ENCODE measurements around the gene APC2. TPM values are rescaled to one million over a fixed set of nuclear protein-coding genes. Genes with fewer than 3 reads are reported as not detected.

Gene APC2
- total and polyA plus RNA-seq, 2 donors: 0.66 to 1.2 TPM

DNA sequence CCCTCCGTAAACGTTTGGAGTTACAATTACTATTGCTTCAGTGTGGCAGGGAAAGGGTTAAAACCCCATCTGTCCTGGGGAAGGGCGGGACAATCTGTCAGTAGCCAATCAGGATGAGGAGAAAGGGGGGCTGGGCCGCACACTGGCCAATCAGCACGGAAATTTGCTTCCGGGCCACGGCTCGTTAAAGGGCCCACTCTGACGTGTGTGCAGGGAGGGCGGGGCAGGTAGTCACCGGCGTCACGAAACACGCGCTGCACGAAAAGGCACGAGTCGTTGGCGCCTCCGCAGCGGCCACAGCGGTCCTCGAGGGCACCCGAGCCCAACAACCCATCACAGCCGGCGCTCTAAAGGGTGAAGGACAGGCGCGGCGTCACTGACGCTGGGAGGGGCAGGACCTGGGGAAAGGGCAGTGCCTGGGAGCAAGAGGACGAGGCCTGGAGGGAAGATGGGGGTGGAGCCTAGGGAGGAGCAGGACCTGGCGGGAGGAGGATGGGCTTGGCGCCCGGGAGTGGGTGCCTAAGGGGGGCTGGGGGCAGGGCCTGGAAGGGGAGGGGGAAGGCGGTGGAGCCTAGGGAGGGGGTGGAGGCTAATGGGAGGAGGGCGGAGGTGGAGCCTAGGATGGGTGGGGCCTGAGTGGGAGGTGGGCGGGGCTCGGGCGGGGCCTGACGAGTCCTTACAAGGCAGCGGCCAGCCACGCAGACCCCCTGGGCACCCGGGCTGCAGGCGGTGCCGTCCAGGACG is 58.0 kb downstream of the APC2 start:
- no peak overlapping the region for H3K27ac ChIP-seq (ENCODE audit: low read depth)
- peak; percentile 93 for DNase-seq (ENCODE audit: extremely low spot score)
- H3K4me1 ChIP-seq (ENCODE audit: insufficient read depth): peaks cover 2% of the 10 kb centered on the region
- H3K36me3 ChIP-seq (ENCODE audit: insufficient read depth): no peaks in the 10 kb centered on the region
- peak overlapping the region; percentile 24 for H3K4me3 ChIP-seq (ENCODE audit: low read depth, low read length)
- 1% methylated on average over 46 of the region's 46 CpGs for WGBS

DNA sequence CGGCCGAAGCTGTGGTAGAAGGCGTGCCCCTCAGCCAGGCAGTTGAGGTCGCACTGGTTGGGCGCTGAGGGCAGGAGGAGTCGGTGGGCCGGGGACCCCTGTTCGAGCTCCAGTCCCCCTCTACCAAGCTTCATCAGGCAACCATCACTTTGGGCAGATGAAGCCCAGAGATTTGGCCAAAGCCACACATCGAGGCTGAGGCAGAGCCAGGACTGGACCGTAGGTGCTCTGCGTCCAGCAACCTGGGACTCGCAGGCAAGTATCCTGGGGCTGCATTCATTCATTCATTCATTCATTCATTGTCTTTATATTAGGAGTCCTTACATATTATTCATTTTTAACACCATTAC is 58.6 kb downstream of the APC2 start:
- 39% methylated on average over 12 of the region's 12 CpGs for WGBS
- peaks cover 2% of the 10 kb centered on the region for H3K4me1 ChIP-seq (ENCODE audit: insufficient read depth)

DNA sequence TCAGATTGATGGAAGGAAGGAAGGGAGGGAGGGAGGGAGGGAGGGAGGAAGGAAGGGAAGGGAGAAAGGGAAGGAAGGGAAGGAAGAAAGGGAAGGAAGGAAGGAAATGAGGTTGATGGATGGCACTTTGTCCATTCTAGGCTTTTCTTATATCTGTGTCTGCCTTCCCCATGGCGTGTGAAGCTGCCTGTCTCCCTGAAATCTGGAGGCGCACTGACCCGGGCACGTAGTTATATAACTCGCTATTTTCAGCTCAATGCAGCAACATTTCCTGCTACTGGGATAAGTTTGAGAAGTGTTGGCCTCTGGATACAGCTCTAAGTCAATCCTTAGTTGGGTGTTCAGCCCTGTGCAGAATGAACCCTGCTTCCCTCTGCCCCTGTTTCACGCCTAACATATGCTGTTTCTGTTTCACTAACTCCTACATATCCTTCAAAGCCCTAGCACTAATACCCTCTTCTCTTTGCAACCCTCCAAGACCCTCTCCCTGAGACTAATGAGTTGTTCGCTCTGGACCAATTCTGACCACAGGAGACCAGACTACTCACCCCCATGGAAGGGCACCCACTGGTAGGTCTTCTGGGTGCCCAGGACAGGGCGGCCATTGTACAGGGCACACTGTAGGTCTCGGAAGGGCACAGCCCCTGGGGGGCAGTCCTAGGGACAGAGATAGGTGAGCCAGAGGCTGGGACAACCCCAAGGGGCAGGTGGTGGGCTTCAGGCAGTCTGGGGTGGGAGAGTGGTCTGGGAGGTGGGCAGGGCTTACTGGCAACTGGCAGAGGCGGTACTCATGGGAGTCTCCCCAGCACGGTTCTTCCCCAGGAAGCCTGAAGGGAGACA is 59.9 kb downstream of the APC2 start:
- Histone ChIP-seq H3K36me3 (ENCODE audit: insufficient read depth) (no peaks in the 10 kb centered on the region), H3K4me1 (ENCODE audit: insufficient read depth) (peaks cover 2% of the 10 kb centered on the region), H3K27ac (ENCODE audit: low read depth) (no peak overlapping the region), H3K4me3 (ENCODE audit: low read depth, low read length) (no peak overlapping the region)
- no peak for DNase-seq (ENCODE audit: extremely low spot score)
- WGBS: 59% methylated on average over 11 of the region's 11 CpGs

More for the DNA sequence above, 58.6 kb downstream of the APC2 start:
- DNase-seq (ENCODE audit: extremely low spot score): no peak
- Histone ChIP-seq H3K27ac (ENCODE audit: low read depth) (no peak overlapping the region), H3K36me3 (ENCODE audit: insufficient read depth) (no peaks in the 10 kb centered on the region), H3K4me3 (ENCODE audit: low read depth, low read length) (no peak overlapping the region)

DNA sequence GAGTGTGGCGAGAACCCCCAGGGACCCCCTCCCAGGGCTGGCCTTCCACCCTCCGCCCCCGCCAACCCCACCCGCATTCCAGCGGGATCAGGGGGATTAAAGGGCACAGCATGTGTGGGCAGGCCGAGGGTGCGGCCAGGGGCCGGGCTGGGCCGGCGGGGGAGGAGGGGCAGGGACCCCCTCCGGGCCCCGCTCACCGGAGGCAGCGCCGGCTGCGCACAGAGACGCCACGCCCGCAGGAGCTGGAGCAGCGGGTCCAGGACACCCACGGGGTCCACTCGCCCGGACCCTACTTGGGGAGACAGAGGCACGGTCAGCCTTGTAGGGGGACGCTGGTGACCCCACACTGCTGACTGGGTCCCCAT is 60.5 kb downstream of the APC2 start:
- Histone ChIP-seq H3K36me3 (ENCODE audit: insufficient read depth) (no peaks in the 10 kb centered on the region), H3K4me3 (ENCODE audit: low read depth, low read length) (no peak overlapping the region), H3K4me1 (ENCODE audit: insufficient read depth) (peaks cover 2% of the 10 kb centered on the region), H3K27ac (ENCODE audit: low read depth) (no peak overlapping the region)
- WGBS: 54% methylated on average over 25 of the region's 25 CpGs
- no peak for DNase-seq (ENCODE audit: extremely low spot score)

DNA sequence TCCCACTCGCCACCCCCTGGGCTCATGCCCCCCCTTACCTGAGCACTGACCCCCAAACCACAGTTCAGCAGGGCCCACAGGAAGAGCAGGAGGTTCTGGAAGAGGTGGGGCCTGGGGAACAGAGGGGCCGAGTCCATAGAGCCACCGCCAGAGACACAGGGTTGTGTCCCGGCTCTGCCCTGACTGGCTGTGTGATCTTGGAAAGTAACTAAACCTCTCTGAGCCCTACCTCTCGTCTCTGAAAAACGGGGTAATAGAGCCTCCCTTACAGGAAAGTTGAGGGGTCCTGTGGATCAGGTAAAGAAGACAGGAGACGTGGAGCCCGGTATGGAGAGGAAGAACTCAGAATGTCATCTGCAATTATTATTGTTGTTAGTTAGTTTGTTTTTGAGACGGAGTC is 60.9 kb downstream of the APC2 start:
- Histone ChIP-seq H3K36me3 (ENCODE audit: insufficient read depth) (no peaks in the 10 kb centered on the region), H3K27ac (ENCODE audit: low read depth) (no peak overlapping the region), H3K4me3 (ENCODE audit: low read depth, low read length) (no peak overlapping the region), H3K4me1 (ENCODE audit: insufficient read depth) (peaks cover 2% of the 10 kb centered on the region)
- DNase-seq (ENCODE audit: extremely low spot score): no peak
- 67% methylated on average over 9 of the region's 9 CpGs for WGBS

DNA sequence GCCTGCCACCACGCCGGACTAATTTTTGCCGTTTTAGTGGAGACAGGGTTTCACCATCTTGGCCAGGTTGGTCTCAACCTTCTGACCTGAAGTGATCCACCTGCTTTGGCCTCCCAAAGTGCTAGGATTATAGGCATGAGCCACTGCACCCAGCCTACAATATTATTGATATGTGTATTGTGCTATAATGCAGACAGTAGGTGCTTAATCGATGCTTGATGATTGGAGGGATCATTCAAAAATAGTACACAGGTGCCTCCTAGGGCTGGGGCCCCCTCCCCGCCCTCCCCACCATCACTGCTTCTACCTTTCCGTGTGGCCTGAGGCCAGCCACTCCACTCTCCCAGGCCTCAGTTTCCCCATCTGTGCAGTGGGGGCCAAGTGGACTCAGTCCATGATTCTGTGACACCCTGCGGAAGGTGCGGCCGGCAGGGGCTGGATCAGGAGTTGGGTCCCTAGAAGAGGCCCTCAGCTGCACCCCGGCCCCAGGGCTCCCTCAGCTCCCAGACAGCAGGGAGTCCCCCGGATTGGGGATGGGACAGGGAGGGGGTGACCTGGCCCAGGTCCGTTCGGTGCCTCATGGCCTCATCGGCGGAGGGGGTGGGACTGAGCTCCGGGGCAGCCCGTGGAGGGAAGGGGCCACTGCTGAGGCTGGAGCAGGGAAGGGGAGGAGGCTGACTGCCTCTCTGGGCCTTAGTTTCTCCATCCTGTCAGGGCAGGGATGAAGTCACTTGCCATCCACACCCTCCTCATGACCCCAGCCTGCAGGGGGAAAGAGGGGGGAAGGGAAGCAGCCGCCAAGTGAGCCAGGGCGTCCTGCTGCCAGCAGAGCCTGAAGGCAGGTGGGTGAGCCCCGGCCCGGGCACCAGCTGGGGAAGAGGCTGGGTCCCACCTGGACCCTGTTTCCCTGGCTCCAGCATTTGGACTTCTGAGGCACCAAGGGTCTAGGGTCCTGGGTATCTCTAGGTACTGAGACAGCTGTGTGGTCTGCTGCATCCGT is 61.7 kb downstream of the APC2 start:
- DNase-seq (ENCODE audit: extremely low spot score): no peak
- WGBS: 59% methylated on average over 22 of the region's 22 CpGs
- peaks cover 2% of the 10 kb centered on the region for H3K4me1 ChIP-seq (ENCODE audit: insufficient read depth)
- no peaks in the 10 kb centered on the region for H3K36me3 ChIP-seq (ENCODE audit: insufficient read depth)
- no peak overlapping the region for H3K27ac ChIP-seq (ENCODE audit: low read depth)
- no peak overlapping the region for H3K4me3 ChIP-seq (ENCODE audit: low read depth, low read length)

DNA sequence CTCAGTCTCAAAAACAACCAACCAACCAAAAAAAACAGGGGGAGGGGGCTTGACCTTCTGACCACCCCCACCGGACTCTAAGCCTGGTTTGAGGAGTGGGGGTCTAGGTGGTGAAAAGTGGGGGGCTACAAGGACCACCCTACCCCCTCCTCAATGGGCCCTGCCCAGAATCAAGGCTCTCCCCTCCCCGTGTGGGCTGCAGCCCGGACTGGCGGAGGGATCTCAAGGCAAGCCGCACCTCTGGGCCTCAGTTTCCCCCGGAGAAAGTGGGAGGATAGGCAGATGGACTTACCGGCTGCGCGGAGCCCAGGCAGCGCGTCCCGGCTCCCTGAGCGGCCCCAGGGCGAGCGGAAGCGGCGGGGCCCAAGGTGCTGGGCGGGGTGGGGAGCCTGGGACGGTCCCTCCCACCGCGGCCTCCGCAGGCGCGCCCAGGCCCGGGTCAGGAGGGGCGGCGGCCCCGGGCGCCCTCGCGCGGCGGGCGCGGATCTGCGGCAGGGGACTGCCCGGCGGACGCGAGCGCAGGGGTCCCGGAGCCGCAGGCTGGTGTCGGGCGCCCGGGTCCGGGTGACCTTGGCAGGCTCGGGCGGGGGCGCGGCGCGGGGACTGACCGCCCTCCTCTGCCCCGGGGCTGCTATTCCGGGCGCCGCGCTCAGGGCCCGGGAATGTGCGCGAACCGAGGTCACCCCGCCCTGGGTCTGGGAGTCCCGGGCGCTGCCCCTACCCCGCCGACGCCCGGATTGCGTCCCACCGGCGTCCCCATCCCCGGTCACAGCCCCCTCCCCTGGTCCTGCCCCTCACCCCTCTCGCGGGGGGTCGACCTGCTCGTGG is 63.0 kb downstream of the APC2 start, which contains the start of gene ADAMTSL5:
ADAMTSL5 (minus strand) TSS at position 349 of the 828 bp plus-strand sequence. CDS start 2,076 bp downstream, outside the sequence.
- Histone ChIP-seq H3K27ac (ENCODE audit: low read depth) (no peak within 1 kb of the TSS), H3K4me3 (ENCODE audit: low read depth, low read length) (peak within 1 kb of the TSS; percentile 52), H3K4me1 (ENCODE audit: insufficient read depth) (peaks cover 2% of the 10 kb centered on the region), H3K36me3 (ENCODE audit: insufficient read depth) (no peaks in the 10 kb centered on the region)
- 3% methylated on average over 76 of the region's 78 CpGs for WGBS
- DNase-seq (ENCODE audit: extremely low spot score): no peak

DNA sequence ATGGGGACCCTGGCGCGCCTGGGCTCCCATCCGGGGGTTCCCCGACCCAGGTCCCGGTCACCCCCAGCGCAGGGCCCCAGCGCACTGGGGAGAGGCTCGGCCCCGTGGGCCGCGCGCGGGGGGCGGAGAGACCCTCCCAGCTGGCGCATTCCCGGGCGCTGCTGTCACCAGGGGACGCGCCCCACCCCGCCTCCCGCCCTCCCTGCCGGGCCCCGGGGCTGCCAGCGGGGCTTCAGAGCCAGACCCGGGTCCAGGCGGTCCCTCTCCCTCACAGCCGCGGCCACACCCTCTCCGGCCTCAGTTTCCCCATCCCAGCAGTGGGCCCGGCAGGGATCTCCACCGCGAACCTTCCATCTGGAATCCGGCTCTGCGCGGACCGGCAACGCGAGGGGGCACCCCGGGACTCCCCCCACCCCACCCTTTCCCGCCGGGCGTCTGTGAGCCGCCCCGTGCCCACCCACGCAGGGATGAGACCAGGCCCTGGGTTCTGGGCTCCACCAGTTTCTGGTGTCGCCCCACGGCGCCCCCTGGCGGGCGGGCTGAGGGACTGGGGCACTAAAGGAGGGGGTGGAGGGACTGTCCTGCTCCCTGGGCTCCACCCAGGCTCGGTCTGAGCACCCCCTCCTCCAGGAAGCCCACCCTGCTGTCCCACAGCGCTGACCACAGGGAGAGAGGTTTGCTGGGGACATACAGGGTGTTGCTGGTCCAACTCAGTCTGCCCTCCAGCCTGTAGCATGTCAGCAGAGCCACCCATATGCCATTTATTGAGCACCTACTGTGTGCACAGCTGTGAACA is 63.8 kb downstream of the APC2 start:
- 4% methylated on average over 52 of the region's 52 CpGs for WGBS
- Histone ChIP-seq H3K36me3 (ENCODE audit: insufficient read depth) (no peaks in the 10 kb centered on the region), H3K27ac (ENCODE audit: low read depth) (no peak overlapping the region), H3K4me1 (ENCODE audit: insufficient read depth) (peaks cover 2% of the 10 kb centered on the region), H3K4me3 (ENCODE audit: low read depth, low read length) (peak overlapping the region; percentile 52)
- no peak for DNase-seq (ENCODE audit: extremely low spot score)

DNA sequence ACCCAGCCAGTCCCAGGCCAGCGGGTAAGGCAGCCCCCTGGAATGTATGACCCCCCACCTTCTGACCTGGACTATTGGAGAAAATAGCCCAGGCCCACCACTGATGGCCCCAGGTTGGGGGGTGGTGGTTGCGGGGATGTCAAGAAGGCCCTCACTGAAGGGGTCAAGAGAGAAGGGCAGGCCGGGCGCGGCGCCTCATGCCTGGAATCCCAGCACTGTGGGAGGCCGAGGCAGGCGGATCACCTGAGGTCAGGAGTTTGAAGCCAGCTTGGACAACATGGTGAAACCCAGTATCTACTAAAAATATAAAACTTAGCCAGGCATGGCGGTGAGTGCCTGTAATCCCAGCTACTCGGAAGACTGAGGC is 64.4 kb downstream of the APC2 start:
- H3K4me3 ChIP-seq (ENCODE audit: low read depth, low read length): no peak overlapping the region
- no peak overlapping the region for H3K27ac ChIP-seq (ENCODE audit: low read depth)
- DNase-seq (ENCODE audit: extremely low spot score): no peak
- 79% methylated on average over 10 of the region's 10 CpGs for WGBS
- peaks cover 2% of the 10 kb centered on the region for H3K4me1 ChIP-seq (ENCODE audit: insufficient read depth)
- H3K36me3 ChIP-seq (ENCODE audit: insufficient read depth): no peaks in the 10 kb centered on the region

DNA sequence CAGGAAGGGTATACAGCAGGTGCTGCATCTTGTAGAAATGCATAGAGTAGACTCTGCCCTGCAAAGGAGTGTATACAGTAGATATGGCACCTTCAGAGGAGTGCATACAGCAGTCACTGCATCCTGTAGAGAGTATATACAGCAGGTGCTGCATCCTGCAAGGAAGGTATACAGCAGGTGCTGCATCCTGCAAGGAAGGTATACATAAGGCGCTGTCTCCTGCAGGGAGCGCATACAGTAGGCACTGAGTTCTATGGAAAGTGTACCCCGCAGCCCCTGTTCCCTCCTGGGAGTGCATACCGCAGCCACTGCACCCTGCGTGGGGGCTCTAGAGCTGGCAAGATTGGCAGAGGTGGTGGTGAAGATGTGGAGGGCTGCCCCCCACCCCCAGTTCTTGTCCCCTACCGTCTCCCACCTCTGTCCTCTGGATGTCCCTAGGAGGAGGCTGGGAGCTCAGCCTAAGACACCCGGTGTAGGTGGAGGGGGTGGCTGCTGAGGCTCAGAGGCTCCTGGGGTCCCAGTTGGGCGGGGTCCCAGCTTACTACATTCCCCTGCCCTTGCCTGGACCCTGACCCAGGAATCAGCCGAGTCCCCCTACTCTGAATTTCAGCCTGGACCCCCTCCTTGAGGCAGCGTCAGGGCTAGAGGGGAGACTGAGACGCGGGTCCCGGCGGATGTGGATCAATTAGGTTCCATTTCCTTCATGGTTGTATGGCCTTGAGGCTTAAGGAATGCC is 65.2 kb downstream of the APC2 start:
- 73% methylated on average over 14 of the region's 14 CpGs for WGBS

DNA sequence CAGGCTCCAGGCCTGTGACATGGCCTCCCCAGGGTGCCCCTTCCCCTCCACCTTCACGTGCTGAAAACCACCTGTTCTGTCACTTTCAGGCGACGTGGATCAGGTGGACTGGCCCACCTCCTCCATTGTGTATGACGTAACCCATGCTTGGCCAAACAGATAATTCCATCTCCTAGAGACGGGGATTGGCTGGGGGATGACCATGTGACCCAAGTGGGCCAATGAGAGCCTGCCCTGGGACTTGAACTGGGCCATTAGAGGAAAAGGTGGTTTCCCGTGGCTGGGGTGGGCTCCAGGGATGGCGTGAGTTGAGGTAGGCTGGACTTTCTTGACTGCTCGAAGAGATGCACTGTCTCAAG is 66.5 kb downstream of the APC2 start:
- no peak overlapping the region for H3K4me3 ChIP-seq (ENCODE audit: low read depth, low read length)
- H3K36me3 ChIP-seq (ENCODE audit: insufficient read depth): no peaks in the 10 kb centered on the region
- 80% methylated on average over 8 of the region's 8 CpGs for WGBS
- H3K4me1 ChIP-seq (ENCODE audit: insufficient read depth): peaks cover 2% of the 10 kb centered on the region
- no peak overlapping the region for H3K27ac ChIP-seq (ENCODE audit: low read depth)
- DNase-seq (ENCODE audit: extremely low spot score): no peak

More for the DNA sequence above, 65.2 kb downstream of the APC2 start:
- DNase-seq (ENCODE audit: extremely low spot score): no peak
- Histone ChIP-seq H3K27ac (ENCODE audit: low read depth) (no peak overlapping the region), H3K36me3 (ENCODE audit: insufficient read depth) (no peaks in the 10 kb centered on the region), H3K4me3 (ENCODE audit: low read depth, low read length) (no peak overlapping the region), H3K4me1 (ENCODE audit: insufficient read depth) (peaks cover 2% of the 10 kb centered on the region)

DNA sequence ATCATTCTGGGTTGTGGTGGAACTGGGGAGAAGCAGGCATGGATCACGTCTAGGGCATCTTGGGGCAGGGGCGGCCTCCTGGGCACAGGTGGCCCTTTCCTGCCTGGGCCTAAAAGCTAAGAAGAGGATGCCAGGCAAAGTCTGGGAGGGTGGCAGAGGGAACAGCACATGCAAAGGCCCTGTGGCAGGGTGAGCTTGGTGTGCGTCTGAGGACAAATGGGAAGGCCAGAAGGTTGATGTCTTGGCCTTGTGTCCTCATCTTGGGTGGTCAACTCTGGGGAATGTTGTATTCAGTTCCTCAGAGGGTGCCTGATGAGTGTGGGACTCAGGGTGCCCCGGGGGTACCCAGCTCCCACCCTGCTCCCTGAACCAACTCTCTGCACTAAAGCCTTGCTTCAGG is 68.5 kb downstream of the APC2 start:
- Histone ChIP-seq H3K36me3 (ENCODE audit: insufficient read depth) (no peaks in the 10 kb centered on the region), H3K4me1 (ENCODE audit: insufficient read depth) (no peaks in the 10 kb centered on the region), H3K27ac (ENCODE audit: low read depth) (no peak overlapping the region), H3K4me3 (ENCODE audit: low read depth, low read length) (no peak overlapping the region)
- 90% methylated on average over 4 of the region's 4 CpGs for WGBS
- no peak for DNase-seq (ENCODE audit: extremely low spot score)
